Cardiac muscle cell (in vitro differentiated cells and primary cell): ENCODE data around the gene OR8I2. TPM values are rescaled to one million over a fixed set of nuclear protein-coding genes. Genes with fewer than 3 reads are reported as not detected.
"Not testable (repeated sequence)": the region's sequence is repeated elsewhere in the genome, so short reads cannot be mapped to it uniquely, and the experiment has no call there.

Experiments used
- DNase-seq, 2 donors: peaks; one replicate each; pipeline versions ENCODE4 v3.0.0 to v3.0.0-alpha.2; 2010 to 2017; ENCODE audit warnings: low read depth in 1 of 2, low spot score in 1 of 2
- H3K27ac ChIP-seq: fragments of 200-600 bp; sonication (generic); 2 replicates; pipeline ENCODE4 v1.5.1; 2016
- H3K27me3 ChIP-seq: fragments of 200-600 bp; sonication (generic); 2 replicates; pipeline ENCODE4 v1.6.0; 2016; ENCODE audit warnings: control low read depth
- H3K36me3 ChIP-seq: fragments of 200-600 bp; sonication (generic); 2 replicates; pipeline ENCODE4 v1.5.1; 2016; ENCODE audit warnings: control low read depth
- H3K4me1 ChIP-seq: fragments of 200-600 bp; sonication (generic); 2 replicates; pipeline ENCODE4 v1.8.1; 2017; ENCODE audit warnings: low read depth, mild to moderate bottlenecking, mixed run types
- H3K4me3 ChIP-seq: fragments of 200-600 bp; sonication (generic); 2 replicates; pipeline ENCODE4 v1.5.1; 2016; ENCODE audit warnings: mild to moderate bottlenecking
- H3K9me3 ChIP-seq: fragments of 200-600 bp; sonication (generic); 2 replicates; pipeline ENCODE4 v1.5.1; 2017; ENCODE audit warnings: low read depth, mild to moderate bottlenecking, control low read depth
- CTCF ChIP-seq: IDR thresholded peaks from 2 replicates; pipeline ENCODE4 v1.5.1; 2012; ENCODE audit warnings: low read depth, mild to moderate bottlenecking, low read length
- polyA plus RNA-seq: library from polyadenylated mRNA; unstranded; fragments of >200 nt; fragmentation: Nextera tagmentation; extraction: Ambion mirVana; gene quantifications from 2 replicates; pipeline ENCODE4 v1.2.1, GENCODE V29; 2016
- total RNA-seq: library from RNA; depleted of rRNA; stranded (reverse); fragments of >200 nt; gene quantifications from 2 replicates; pipeline ENCODE4 v1.2.3, GENCODE V29; 2016

The OR8I2 gene
- total and polyA plus RNA-seq, 2 experiments from 2014 or later = not detected

GRCh38 chr11:56066980-56067379 lies 26.1 kb upstream of the OR8I2 start:
- H3K9me3 ChIP-seq = no peaks in the 10 kb centered on the region
- H3K27me3 ChIP-seq = no peaks in the 10 kb centered on the region
- TF ChIP-seq CTCF = no peak
- no peak overlapping the region for H3K4me3 ChIP-seq
- H3K4me1 ChIP-seq = no peaks in the 10 kb centered on the region
- H3K27ac ChIP-seq = no peak overlapping the region
- no peak for DNase-seq
- H3K36me3 ChIP-seq = no peaks in the 10 kb centered on the region

GRCh38 chr11:56089697-56090096 lies 3.4 kb upstream of the OR8I2 start:
- H3K4me3 ChIP-seq = no peak overlapping the region
- no peak for DNase-seq
- H3K4me1 ChIP-seq = no peaks in the 10 kb centered on the region
- H3K36me3 ChIP-seq = no peaks in the 10 kb centered on the region
- no peaks in the 10 kb centered on the region for H3K27me3 ChIP-seq
- no peaks in the 10 kb centered on the region for H3K9me3 ChIP-seq
- no peak for TF ChIP-seq CTCF
- H3K27ac ChIP-seq = no peak overlapping the region

- H3K4me1 ChIP-seq = no peaks in the 10 kb centered on the region
- H3K4me3 ChIP-seq = no peak within 1 kb of the TSS
- no peak for TF ChIP-seq CTCF
- no peak within 1 kb of the TSS for H3K27ac ChIP-seq
- no peaks in the 10 kb centered on the region for H3K9me3 ChIP-seq
- H3K27me3 ChIP-seq = no peaks in the 10 kb centered on the region
- no peaks in the 10 kb centered on the region for H3K36me3 ChIP-seq
- no peak for DNase-seq
Observed at GRCh38 chr11:56103210-56103737, 10.2 kb downstream of the OR8I2 start, which contains the start of gene OR8H2. OR8H2 (plus strand) TSS chr11:56103687; CDS start chr11:56105043, 1,356 bp downstream.

GRCh38 chr11:56122073-56122472 lies 29.0 kb downstream of the OR8I2 start, which contains the start of gene OR8H3:
OR8H3 (plus strand) TSS chr11:56122373; CDS start chr11:56122373, 0 bp downstream.
- H3K4me3 ChIP-seq = no peak within 1 kb of the TSS
- no peak for DNase-seq
- no peak for TF ChIP-seq CTCF
- H3K9me3 ChIP-seq = no peaks in the 10 kb centered on the region
- H3K27ac ChIP-seq = no peak within 1 kb of the TSS
- no peaks in the 10 kb centered on the region for H3K27me3 ChIP-seq
- no peaks in the 10 kb centered on the region for H3K36me3 ChIP-seq
- no peaks in the 10 kb centered on the region for H3K4me1 ChIP-seq

- no peak for DNase-seq
- Histone ChIP-seq H3K4me1 (no peaks in the 10 kb centered on the region), H3K9me3 (no peaks in the 10 kb centered on the region), H3K36me3 (no peaks in the 10 kb centered on the region), H3K4me3 (no peak within 1 kb of the TSS), H3K27ac (no peak within 1 kb of the TSS), H3K27me3 (no peaks in the 10 kb centered on the region)
- TF ChIP-seq CTCF = no peak
Observed at GRCh38 chr11:56140151-56140661, 47.1 kb downstream of the OR8I2 start, which contains the start of gene OR8J3. OR8J3 (minus strand) TSS chr11:56140201; CDS start chr11:56137718, 2,483 bp downstream.

- H3K27ac ChIP-seq, H3K4me1 ChIP-seq, H3K36me3 ChIP-seq, H3K4me3 ChIP-seq, H3K9me3 ChIP-seq, DNase-seq, H3K27me3 ChIP-seq: not testable (repeated sequence)
Observed at GRCh38 chr11:56143681-56144080, 50.6 kb downstream of the OR8I2 start.
